ENCODE results near the gene UNC79. TPM values are rescaled to one million over a fixed set of nuclear protein-coding genes. Genes with fewer than 3 reads are reported as not detected.
A peak's percentile ranks its signal among the peaks of the same experiment; 100 is the strongest.

Gene UNC79
- total and polyA plus RNA-seq, 4 donors = 0.03 to 0.94 (median 0.14) TPM

- no peaks in the 10 kb centered on the region for H3K36me3 ChIP-seq (ENCODE audit: control insufficient read depth in 4 of 4, insufficient read depth in 4 of 4, low read length in 4 of 4)
- H3K4me3 ChIP-seq = no peak overlapping the region
- H3K27ac ChIP-seq (ENCODE audit: low read depth in 1 of 2, low read length in 1 of 2) = no peak overlapping the region
- peaks cover 0 to 2% (median 0%) of the 10 kb centered on the region in 5 donors for H3K4me1 ChIP-seq (ENCODE audit: control insufficient read depth in 5 of 5, insufficient read depth in 5 of 5, low read length in 5 of 5)
- no peak overlapping the region for H3K9ac ChIP-seq (ENCODE audit: insufficient read depth in 1 of 2, low read length in 2 of 2)
- no peaks in the 10 kb centered on the region for H3K9me3 ChIP-seq (ENCODE audit: control insufficient read depth in 4 of 4, insufficient read depth in 3 of 4, low read length in 3 of 4)
- peaks cover 0 to 9% (median 2%) of the 10 kb centered on the region in 3 donors for H3K27me3 ChIP-seq (ENCODE audit: control insufficient read depth in 3 of 3, insufficient read depth in 3 of 3, low read length in 2 of 3)
- 73 to 78% methylated on average over 5 of the region's 5 CpGs for WGBS, 2 donors
- DNase-seq = peak in 1 of 3 donors; percentile 2
- ATAC-seq (ENCODE audit: insufficient read depth, low FRiP score) = no peak
- TF ChIP-seq CTCF (IDR thresholded peaks at IDR 0.05; ENCODE audit: control extremely low read depth, extremely low read depth) = no peak
Observed at GRCh38 chr14:93683226-93683625, 252.5 kb downstream of the UNC79 start.

- Histone ChIP-seq H3K4me1 (ENCODE audit: control insufficient read depth in 5 of 5, insufficient read depth in 5 of 5, low read length in 5 of 5) (peaks cover 0 to 2% (median 0%) of the 10 kb centered on the region in 5 donors), H3K36me3 (ENCODE audit: control insufficient read depth in 4 of 4, insufficient read depth in 4 of 4, low read length in 4 of 4) (no peaks in the 10 kb centered on the region), H3K4me3 (no peak overlapping the region), H3K9ac (ENCODE audit: insufficient read depth in 1 of 2, low read length in 2 of 2) (no peak overlapping the region), H3K27ac (ENCODE audit: low read depth in 1 of 2, low read length in 1 of 2) (no peak overlapping the region), H3K9me3 (ENCODE audit: control insufficient read depth in 4 of 4, insufficient read depth in 3 of 4, low read length in 3 of 4) (peaks cover 0 to 1% (median 0%) of the 10 kb centered on the region in 4 donors), H3K27me3 (ENCODE audit: control insufficient read depth in 3 of 3, insufficient read depth in 3 of 3, low read length in 2 of 3) (peaks cover 0 to 11% (median 2%) of the 10 kb centered on the region in 3 donors)
- ATAC-seq (ENCODE audit: insufficient read depth, low FRiP score) = no peak
- DNase-seq = no peak
- 77 to 86% methylated on average over 13 of the region's 13 CpGs for WGBS, 2 donors
- TF ChIP-seq CTCF (IDR thresholded peaks at IDR 0.05; ENCODE audit: control extremely low read depth, extremely low read depth) = no peak
Observed at GRCh38 chr14:93685121-93685895, 254.6 kb downstream of the UNC79 start.

GRCh38 chr14:93686268-93686667 lies 255.5 kb downstream of the UNC79 start:
- no peak for DNase-seq
- no peak overlapping the region for H3K9ac ChIP-seq (ENCODE audit: insufficient read depth in 1 of 2, low read length in 2 of 2)
- H3K4me3 ChIP-seq = no peak overlapping the region
- peaks cover 0 to 11% (median 2%) of the 10 kb centered on the region in 3 donors for H3K27me3 ChIP-seq (ENCODE audit: control insufficient read depth in 3 of 3, insufficient read depth in 3 of 3, low read length in 2 of 3)
- no peak for TF ChIP-seq CTCF (IDR thresholded peaks at IDR 0.05; ENCODE audit: control extremely low read depth, extremely low read depth)
- 61 to 71% methylated on average over 5 of the region's 5 CpGs for WGBS, 2 donors
- no peak overlapping the region for H3K27ac ChIP-seq (ENCODE audit: low read depth in 1 of 2, low read length in 1 of 2)
- H3K9me3 ChIP-seq (ENCODE audit: control insufficient read depth in 4 of 4, insufficient read depth in 3 of 4, low read length in 3 of 4) = peaks cover 0 to 1% (median 0%) of the 10 kb centered on the region in 4 donors
- no peak for ATAC-seq (ENCODE audit: insufficient read depth, low FRiP score)
- H3K36me3 ChIP-seq (ENCODE audit: control insufficient read depth in 4 of 4, insufficient read depth in 4 of 4, low read length in 4 of 4) = no peaks in the 10 kb centered on the region
- no peaks in the 10 kb centered on the region for H3K4me1 ChIP-seq (ENCODE audit: control insufficient read depth in 5 of 5, insufficient read depth in 5 of 5, low read length in 5 of 5)

Measured in lung (tissue), 12 donors.